ENCODE data around the gene RNF26. TPM values are rescaled to one million over a fixed set of nuclear protein-coding genes. Genes with fewer than 3 reads are reported as not detected.

Gene RNF26
- total and polyA plus RNA-seq, 10 of the 15 experiments (the other 5 are each of a cell fraction or from before 2014, with no cell fraction given) = 2.8 to 54.5 (median 17.7) TPM

DNA sequence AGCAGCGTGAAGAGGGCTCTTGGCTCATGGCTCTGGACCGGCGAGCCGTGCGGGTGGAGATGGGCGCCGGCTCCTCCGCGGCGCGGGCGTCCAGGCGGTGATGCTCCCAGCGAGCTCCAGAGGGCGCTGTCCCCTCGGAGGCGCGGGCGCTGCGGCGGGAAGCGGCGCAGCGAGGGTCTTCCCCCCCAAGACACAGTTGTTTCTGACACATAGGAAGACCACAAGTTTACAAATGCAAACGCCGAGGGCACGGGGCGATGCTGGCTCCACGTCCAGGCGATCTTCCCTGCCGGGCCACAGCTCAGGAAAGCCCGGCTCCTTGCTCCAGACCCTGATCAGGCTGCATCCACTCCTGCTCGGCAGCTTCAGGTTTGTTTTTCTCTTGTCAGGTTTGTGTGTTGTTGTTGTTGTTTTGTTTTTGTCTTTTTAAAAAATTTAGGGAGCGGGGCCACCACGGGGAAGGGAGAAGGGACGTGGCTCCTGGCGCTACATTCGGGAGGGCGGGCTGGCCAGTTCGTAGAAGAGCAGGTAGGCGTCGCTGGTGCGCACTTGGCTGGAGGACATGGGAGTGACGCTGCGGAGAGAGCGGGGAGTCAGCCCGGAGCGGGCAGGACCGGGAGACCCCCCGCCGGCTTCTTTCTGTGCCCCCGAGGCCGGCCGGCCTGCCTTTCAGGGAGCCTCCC is 22.2 kb downstream of the RNF26 start (continued):
- TF ChIP-seq, protein P1, sequence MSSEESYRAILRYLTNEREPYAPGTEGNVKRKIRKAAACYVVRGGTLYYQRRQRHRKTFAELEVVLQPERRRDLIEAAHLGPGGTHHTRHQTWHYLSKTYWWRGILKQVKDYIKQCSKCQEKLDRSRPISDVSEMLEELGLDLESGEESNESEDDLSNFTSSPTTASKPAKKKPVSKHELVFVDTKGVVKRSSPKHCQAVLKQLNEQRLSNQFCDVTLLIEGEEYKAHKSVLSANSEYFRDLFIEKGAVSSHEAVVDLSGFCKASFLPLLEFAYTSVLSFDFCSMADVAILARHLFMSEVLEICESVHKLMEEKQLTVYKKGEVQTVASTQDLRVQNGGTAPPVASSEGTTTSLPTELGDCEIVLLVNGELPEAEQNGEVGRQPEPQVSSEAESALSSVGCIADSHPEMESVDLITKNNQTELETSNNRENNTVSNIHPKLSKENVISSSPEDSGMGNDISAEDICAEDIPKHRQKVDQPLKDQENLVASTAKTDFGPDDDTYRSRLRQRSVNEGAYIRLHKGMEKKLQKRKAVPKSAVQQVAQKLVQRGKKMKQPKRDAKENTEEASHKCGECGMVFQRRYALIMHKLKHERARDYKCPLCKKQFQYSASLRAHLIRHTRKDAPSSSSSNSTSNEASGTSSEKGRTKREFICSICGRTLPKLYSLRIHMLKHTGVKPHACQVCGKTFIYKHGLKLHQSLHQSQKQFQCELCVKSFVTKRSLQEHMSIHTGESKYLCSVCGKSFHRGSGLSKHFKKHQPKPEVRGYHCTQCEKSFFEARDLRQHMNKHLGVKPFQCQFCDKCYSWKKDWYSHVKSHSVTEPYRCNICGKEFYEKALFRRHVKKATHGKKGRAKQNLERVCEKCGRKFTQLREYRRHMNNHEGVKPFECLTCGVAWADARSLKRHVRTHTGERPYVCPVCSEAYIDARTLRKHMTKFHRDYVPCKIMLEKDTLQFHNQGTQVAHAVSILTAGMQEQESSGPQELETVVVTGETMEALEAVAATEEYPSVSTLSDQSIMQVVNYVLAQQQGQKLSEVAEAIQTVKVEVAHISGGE (CRISPR knock-in tag; IDR thresholded peaks at IDR 0.05) = no peak
- TF ChIP-seq, protein P2, sequence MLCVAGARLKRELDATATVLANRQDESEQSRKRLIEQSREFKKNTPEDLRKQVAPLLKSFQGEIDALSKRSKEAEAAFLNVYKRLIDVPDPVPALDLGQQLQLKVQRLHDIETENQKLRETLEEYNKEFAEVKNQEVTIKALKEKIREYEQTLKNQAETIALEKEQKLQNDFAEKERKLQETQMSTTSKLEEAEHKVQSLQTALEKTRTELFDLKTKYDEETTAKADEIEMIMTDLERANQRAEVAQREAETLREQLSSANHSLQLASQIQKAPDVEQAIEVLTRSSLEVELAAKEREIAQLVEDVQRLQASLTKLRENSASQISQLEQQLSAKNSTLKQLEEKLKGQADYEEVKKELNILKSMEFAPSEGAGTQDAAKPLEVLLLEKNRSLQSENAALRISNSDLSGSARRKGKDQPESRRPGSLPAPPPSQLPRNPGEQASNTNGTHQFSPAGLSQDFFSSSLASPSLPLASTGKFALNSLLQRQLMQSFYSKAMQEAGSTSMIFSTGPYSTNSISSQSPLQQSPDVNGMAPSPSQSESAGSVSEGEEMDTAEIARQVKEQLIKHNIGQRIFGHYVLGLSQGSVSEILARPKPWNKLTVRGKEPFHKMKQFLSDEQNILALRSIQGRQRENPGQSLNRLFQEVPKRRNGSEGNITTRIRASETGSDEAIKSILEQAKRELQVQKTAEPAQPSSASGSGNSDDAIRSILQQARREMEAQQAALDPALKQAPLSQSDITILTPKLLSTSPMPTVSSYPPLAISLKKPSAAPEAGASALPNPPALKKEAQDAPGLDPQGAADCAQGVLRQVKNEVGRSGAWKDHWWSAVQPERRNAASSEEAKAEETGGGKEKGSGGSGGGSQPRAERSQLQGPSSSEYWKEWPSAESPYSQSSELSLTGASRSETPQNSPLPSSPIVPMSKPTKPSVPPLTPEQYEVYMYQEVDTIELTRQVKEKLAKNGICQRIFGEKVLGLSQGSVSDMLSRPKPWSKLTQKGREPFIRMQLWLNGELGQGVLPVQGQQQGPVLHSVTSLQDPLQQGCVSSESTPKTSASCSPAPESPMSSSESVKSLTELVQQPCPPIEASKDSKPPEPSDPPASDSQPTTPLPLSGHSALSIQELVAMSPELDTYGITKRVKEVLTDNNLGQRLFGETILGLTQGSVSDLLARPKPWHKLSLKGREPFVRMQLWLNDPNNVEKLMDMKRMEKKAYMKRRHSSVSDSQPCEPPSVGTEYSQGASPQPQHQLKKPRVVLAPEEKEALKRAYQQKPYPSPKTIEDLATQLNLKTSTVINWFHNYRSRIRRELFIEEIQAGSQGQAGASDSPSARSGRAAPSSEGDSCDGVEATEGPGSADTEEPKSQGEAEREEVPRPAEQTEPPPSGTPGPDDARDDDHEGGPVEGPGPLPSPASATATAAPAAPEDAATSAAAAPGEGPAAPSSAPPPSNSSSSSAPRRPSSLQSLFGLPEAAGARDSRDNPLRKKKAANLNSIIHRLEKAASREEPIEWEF (IDR thresholded peaks at IDR 0.05; ENCODE audit: insufficient replicate concordance, low read depth, low read length) = no peak
- TF ChIP-seq POU2F2 (IDR thresholded peaks at IDR 0.05; ENCODE audit: borderline replicate concordance, low read depth, low read length) (no peak), SREBF2 (IDR thresholded peaks at IDR 0.05; ENCODE audit: low read length) (no peak), NFXL1 (IDR thresholded peaks at IDR 0.05; ENCODE audit: borderline replicate concordance) (no peak), IRF4 (IDR thresholded peaks at IDR 0.05; ENCODE audit: low read depth, low read length) (0 out of 2 replicates have a peak, but pooled peaks have one; percentile 14), SIX5 (IDR thresholded peaks at IDR 0.05; ENCODE audit: low read depth, low read length, severe bottlenecking) (no peak), CEBPB (IDR thresholded peaks at IDR 0.05; ENCODE audit: borderline replicate concordance in 1 of 2, low read depth in 2 of 2, low read length in 2 of 2) (no peak), NR2F1 (conservative IDR thresholded peaks at IDR 0.05) (no peak), FOXK2 (IDR thresholded peaks at IDR 0.05) (no peak)
- TF ChIP-seq, protein P3, sequence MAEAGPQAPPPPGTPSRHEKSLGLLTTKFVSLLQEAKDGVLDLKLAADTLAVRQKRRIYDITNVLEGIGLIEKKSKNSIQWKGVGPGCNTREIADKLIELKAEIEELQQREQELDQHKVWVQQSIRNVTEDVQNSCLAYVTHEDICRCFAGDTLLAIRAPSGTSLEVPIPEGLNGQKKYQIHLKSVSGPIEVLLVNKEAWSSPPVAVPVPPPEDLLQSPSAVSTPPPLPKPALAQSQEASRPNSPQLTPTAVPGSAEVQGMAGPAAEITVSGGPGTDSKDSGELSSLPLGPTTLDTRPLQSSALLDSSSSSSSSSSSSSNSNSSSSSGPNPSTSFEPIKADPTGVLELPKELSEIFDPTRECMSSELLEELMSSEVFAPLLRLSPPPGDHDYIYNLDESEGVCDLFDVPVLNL (IDR thresholded peaks at IDR 0.05; ENCODE audit: low read depth, low read length) = no peak
- TF ChIP-seq, protein P4, sequence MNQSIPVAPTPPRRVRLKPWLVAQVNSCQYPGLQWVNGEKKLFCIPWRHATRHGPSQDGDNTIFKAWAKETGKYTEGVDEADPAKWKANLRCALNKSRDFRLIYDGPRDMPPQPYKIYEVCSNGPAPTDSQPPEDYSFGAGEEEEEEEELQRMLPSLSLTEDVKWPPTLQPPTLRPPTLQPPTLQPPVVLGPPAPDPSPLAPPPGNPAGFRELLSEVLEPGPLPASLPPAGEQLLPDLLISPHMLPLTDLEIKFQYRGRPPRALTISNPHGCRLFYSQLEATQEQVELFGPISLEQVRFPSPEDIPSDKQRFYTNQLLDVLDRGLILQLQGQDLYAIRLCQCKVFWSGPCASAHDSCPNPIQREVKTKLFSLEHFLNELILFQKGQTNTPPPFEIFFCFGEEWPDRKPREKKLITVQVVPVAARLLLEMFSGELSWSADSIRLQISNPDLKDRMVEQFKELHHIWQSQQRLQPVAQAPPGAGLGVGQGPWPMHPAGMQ (IDR thresholded peaks at IDR 0.05; ENCODE audit: borderline replicate concordance) = no peak
- TF ChIP-seq, protein P5, sequence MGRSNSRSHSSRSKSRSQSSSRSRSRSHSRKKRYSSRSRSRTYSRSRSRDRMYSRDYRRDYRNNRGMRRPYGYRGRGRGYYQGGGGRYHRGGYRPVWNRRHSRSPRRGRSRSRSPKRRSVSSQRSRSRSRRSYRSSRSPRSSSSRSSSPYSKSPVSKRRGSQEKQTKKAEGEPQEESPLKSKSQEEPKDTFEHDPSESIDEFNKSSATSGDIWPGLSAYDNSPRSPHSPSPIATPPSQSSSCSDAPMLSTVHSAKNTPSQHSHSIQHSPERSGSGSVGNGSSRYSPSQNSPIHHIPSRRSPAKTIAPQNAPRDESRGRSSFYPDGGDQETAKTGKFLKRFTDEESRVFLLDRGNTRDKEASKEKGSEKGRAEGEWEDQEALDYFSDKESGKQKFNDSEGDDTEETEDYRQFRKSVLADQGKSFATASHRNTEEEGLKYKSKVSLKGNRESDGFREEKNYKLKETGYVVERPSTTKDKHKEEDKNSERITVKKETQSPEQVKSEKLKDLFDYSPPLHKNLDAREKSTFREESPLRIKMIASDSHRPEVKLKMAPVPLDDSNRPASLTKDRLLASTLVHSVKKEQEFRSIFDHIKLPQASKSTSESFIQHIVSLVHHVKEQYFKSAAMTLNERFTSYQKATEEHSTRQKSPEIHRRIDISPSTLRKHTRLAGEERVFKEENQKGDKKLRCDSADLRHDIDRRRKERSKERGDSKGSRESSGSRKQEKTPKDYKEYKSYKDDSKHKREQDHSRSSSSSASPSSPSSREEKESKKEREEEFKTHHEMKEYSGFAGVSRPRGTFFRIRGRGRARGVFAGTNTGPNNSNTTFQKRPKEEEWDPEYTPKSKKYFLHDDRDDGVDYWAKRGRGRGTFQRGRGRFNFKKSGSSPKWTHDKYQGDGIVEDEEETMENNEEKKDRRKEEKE (IDR thresholded peaks at IDR 0.05) = no peak
